GM12865 (cell line): ENCODE measurements around the gene SPSB2.
"Not testable (repeated sequence)": the region's sequence is repeated elsewhere in the genome, so short reads cannot be mapped to it uniquely, and the experiment has no call there.

Experiments
- DNase-seq: peaks from one replicate; pipeline ENCODE4 v3.0.0; 2010; ENCODE audit warnings: low read depth
- H3K4me3 ChIP-seq: 2 replicates; pipeline ENCODE4 v1.5.1; 2011; ENCODE audit warnings: mild to moderate bottlenecking, low read depth, low read length, control low read depth
- TF ChIP-seq, protein P1 (sequence below): IDR thresholded peaks from 2 replicates; pipeline ENCODE4 v1.5.1; 2011; ENCODE audit warnings: low read length, control low read depth, low read depth, inconsistent platforms; ENCODE audit not compliant: insufficient read depth; ENCODE audit errors: missing control alignments

Gene SPSB2

DNA sequence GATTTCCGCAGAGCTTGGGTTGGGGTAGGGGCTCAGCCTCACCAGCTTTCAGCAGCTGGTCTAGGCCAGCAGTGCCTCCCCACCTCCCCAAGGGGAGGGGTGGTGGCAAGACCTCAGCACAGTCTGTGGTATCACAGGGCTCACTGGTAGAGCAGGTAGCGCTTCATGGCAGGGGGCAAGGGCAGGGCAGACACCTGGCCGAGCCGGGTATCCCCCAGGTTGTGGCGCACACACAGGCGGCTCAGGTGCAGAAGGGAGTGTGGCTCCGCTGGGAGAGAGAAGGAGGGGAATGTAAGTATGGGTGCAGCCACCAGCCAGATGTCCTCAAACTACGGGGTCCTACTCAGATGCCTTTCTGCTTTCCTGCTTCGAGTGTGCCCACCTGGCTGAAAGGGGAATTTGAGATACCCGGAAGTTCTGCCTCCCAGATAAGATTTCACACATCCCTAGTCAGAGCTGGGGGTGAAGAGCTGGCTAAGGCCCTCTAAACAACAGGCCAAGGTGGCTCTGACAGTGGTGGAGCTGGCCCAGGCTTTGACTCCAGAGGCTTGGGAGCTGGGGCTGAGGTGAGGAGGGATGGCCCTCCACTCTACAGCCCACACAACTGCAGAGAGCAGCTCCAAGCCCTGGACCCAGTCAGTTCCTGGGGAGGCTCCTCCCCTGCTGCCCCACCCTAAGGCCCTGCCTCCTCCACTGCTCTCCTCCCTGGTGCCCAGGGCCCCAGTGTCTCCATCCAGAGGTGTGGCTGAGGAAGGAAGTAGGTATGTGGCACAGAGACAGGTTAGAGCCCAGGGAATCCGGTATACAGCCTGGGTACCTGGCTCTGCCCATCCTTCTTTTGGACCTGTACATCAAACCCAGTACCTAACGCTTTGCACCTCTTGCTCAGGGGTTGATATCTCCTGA is 1.8 kb downstream of the SPSB2 start:
- TF ChIP-seq, protein P1, sequence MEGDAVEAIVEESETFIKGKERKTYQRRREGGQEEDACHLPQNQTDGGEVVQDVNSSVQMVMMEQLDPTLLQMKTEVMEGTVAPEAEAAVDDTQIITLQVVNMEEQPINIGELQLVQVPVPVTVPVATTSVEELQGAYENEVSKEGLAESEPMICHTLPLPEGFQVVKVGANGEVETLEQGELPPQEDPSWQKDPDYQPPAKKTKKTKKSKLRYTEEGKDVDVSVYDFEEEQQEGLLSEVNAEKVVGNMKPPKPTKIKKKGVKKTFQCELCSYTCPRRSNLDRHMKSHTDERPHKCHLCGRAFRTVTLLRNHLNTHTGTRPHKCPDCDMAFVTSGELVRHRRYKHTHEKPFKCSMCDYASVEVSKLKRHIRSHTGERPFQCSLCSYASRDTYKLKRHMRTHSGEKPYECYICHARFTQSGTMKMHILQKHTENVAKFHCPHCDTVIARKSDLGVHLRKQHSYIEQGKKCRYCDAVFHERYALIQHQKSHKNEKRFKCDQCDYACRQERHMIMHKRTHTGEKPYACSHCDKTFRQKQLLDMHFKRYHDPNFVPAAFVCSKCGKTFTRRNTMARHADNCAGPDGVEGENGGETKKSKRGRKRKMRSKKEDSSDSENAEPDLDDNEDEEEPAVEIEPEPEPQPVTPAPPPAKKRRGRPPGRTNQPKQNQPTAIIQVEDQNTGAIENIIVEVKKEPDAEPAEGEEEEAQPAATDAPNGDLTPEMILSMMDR = no peak
- DNase-seq = peak; percentile 55
- peak overlapping the region; percentile 96 for H3K4me3 ChIP-seq

DNA sequence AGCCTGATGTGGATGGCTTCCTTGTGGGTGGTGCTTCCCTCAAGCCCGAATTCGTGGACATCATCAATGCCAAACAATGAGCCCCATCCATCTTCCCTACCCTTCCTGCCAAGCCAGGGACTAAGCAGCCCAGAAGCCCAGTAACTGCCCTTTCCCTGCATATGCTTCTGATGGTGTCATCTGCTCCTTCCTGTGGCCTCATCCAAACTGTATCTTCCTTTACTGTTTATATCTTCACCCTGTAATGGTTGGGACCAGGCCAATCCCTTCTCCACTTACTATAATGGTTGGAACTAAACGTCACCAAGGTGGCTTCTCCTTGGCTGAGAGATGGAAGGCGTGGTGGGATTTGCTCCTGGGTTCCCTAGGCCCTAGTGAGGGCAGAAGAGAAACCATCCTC is 2.8 kb downstream of the SPSB2 start:
- not testable (repeated sequence) for H3K4me3 ChIP-seq, DNase-seq

DNA sequence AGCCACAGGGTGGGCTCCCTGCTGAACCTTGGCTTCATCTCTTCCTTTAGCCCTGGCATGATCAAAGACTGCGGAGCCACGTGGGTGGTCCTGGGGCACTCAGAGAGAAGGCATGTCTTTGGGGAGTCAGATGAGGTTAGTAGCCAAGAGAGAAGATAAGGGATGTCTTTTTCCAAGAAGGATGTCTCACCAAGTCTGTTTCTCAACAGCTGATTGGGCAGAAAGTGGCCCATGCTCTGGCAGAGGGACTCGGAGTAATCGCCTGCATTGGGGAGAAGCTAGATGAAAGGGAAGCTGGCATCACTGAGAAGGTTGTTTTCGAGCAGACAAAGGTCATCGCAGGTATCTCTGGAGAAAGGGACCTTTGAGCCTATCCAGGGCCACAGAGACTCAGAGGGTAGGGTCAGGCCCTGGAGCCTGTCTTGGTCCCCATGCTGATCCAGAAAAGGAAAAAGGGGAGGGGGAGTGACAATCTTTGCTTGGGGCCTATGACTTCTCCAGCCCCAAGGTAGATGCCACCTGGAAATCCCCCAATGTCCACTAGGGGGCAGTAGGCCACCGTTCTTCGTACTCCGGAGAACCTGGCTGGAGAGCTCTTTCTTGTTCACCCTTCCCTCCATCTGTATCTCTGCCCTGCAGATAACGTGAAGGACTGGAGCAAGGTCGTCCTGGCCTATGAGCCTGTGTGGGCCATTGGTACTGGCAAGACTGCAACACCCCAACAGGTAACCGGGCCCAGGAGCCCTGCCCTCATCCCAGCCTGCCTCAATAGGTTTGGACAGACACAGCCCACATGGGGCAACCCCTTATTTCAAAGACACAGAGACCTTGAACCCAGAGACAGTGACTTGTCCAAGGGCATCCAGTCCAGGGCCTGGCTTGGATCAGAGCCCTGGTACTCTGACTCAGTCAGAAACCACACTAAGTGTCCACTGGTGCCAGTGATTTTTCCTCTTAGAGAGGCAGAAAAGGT is 3.8 kb downstream of the SPSB2 start:
- peak; percentile 85 for DNase-seq
- peak overlapping the region; percentile 97 for H3K4me3 ChIP-seq
- TF ChIP-seq, protein P1 = peak; percentile 90

DNA sequence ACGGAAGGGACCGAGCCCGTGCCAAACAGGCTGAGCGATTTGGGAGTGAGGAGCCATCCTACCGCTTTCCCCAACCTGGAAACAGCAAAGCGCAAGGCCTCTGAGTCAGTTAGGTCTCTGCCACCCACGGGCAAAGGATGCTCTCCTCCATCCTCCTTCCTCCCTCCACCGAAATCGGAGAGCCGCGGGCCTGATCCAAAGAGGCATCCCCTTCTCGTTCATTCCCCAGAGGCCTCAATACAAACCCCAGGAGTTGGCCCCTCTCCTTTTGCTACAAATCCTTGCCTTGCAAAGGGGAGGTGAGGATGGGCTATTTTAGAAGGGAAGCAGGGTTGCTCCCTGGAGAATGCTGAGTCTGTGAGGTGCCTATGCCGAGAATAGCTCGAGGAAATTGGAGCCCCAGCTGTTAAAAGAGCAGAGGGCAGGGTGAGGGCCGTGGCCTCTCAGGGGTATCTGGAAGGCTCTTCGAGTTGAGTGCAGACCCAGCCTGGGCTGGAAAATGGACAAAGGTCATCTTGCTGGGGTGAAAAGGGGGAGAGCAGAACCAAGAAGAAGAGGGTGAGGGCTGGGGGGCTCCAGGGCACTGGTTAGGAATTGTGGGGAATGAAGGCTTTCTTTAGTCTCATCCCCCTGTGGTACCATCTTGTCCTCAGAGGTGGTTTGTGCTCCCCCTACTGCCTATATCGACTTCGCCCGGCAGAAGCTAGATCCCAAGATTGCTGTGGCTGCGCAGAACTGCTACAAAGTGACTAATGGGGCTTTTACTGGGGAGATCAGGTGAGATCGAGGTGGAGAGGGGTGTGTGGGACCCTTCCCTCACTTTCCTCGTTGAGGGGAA is 4.7 kb downstream of the SPSB2 start:
- TF ChIP-seq, protein P1 = no peak
- peak overlapping the region; percentile 97 for H3K4me3 ChIP-seq
- DNase-seq = no peak

DNA sequence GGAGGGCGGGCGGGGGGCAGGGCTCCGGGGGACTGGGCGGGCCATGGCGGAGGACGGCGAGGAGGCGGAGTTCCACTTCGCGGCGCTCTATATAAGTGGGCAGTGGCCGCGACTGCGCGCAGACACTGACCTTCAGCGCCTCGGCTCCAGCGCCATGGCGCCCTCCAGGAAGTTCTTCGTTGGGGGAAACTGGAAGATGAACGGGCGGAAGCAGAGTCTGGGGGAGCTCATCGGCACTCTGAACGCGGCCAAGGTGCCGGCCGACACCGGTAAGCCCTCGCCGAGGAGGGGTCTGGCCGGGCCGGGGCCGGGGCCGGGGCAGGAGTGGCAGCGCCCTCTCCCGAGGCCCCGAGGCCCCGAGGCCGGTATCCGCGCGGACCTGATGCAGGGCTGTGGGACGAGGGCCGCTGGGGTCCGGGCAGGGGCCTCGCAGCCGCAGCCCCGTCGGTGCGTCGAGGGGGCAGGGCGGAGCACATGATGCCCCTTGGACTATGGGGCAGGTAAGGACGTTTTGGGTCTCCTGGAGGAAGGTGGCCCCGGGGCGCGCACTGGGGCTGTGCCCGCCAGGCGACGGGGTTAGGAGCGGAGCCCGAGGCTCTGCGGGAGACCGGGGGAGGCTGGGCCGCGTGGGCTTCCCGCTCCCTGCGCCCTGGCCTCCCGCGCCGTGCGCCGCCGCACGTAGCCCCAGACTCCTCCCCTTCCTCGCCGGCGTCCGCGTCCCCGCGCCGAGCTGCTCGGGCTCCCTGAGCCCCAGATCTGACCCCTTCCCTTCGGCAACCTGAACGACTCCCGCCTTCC is 5.5 kb downstream of the SPSB2 start, which contains the start of gene TPI1:
Gene TPI1, plus strand, starts transcription at position 119 of the 798 bp plus-strand sequence. Its CDS starts 36 bp downstream, at position 155.
- H3K4me3 ChIP-seq = peak within 1 kb of the TSS; percentile 97
- DNase-seq = peak; percentile 92
- TF ChIP-seq, protein P1 = no peak

DNA sequence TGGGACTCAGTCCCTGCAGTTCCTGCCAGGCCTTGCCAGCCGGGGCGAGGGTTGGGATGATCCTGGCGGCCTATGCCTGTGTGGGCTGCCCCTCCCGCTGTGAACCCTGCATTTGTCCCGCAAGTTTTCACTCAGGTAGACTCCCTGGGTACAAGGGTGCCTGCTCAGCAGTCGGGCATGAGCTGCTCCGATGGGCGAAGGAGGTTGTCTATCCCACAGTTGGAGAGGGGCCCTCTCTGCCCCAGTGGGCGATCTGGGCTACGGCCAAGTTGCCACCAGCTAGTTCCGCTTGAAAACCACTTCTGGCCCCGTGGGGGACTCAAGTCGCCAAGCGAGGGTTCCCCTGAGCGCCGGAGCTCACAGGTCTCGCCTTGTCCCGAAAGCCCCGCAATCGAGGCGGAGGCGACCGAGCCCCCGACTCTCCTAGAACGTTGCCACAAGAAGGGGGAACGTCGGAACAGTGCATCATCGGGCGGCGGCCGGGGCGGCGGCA is 6.1 kb downstream of the SPSB2 start:
- TF ChIP-seq, protein P1 = no peak
- no peak for DNase-seq
- H3K4me3 ChIP-seq = peak overlapping the region; percentile 97
